ENCODE measurements around the gene PRKCH. TPM values are rescaled to one million over a fixed set of nuclear protein-coding genes. Genes with fewer than 3 reads are reported as not detected.

PRKCH gene
- total RNA-seq, 1 donor = 226 TPM

GRCh38 chr14:61538464-61539022 is 217.2 kb downstream of the PRKCH start:
- Histone ChIP-seq H3K27me3 (ENCODE audit: insufficient read depth, low read length) (no peaks in the 10 kb centered on the region), H3K4me3 (ENCODE audit: low read length) (no peak overlapping the region), H3K4me1 (ENCODE audit: insufficient read depth, low read length) (peaks cover 3% of the 10 kb centered on the region), H3K9me3 (ENCODE audit: low read depth, low read length) (no peaks in the 10 kb centered on the region)

GRCh38 chr14:61539631-61540030 is 218.3 kb downstream of the PRKCH start:
- Histone ChIP-seq H3K27me3 (ENCODE audit: insufficient read depth, low read length) (no peaks in the 10 kb centered on the region), H3K4me3 (ENCODE audit: low read length) (no peak overlapping the region), H3K9me3 (ENCODE audit: low read depth, low read length) (no peaks in the 10 kb centered on the region), H3K4me1 (ENCODE audit: insufficient read depth, low read length) (no peaks in the 10 kb centered on the region)

GRCh38 chr14:61540931-61541330 is 219.6 kb downstream of the PRKCH start:
- no peaks in the 10 kb centered on the region for H3K4me1 ChIP-seq (ENCODE audit: insufficient read depth, low read length)
- no peaks in the 10 kb centered on the region for H3K9me3 ChIP-seq (ENCODE audit: low read depth, low read length)
- H3K4me3 ChIP-seq (ENCODE audit: low read length) = no peak overlapping the region
- H3K27me3 ChIP-seq (ENCODE audit: insufficient read depth, low read length) = no peaks in the 10 kb centered on the region

- H3K9me3 ChIP-seq (ENCODE audit: low read depth, low read length) = no peaks in the 10 kb centered on the region
- H3K4me1 ChIP-seq (ENCODE audit: insufficient read depth, low read length) = peaks cover 5% of the 10 kb centered on the region
- H3K27me3 ChIP-seq (ENCODE audit: insufficient read depth, low read length) = no peaks in the 10 kb centered on the region
- no peak overlapping the region for H3K4me3 ChIP-seq (ENCODE audit: low read length)
Measured at GRCh38 chr14:61542848-61543790, 221.7 kb downstream of the PRKCH start.

- Histone ChIP-seq H3K27me3 (ENCODE audit: insufficient read depth, low read length) (no peaks in the 10 kb centered on the region), H3K4me1 (ENCODE audit: insufficient read depth, low read length) (peaks cover 6% of the 10 kb centered on the region), H3K9me3 (ENCODE audit: low read depth, low read length) (no peaks in the 10 kb centered on the region), H3K4me3 (ENCODE audit: low read length) (no peak overlapping the region)
Measured at GRCh38 chr14:61543946-61544345, 222.6 kb downstream of the PRKCH start.

GRCh38 chr14:61544448-61545330 is 223.3 kb downstream of the PRKCH start:
- peaks cover 13% of the 10 kb centered on the region for H3K4me1 ChIP-seq (ENCODE audit: insufficient read depth, low read length)
- no peaks in the 10 kb centered on the region for H3K9me3 ChIP-seq (ENCODE audit: low read depth, low read length)
- no peaks in the 10 kb centered on the region for H3K27me3 ChIP-seq (ENCODE audit: insufficient read depth, low read length)
- H3K4me3 ChIP-seq (ENCODE audit: low read length) = no peak overlapping the region

GRCh38 chr14:61545726-61546455 is 224.5 kb downstream of the PRKCH start:
- Histone ChIP-seq H3K9me3 (ENCODE audit: low read depth, low read length) (no peaks in the 10 kb centered on the region), H3K4me3 (ENCODE audit: low read length) (no peak overlapping the region), H3K4me1 (ENCODE audit: insufficient read depth, low read length) (peaks cover 14% of the 10 kb centered on the region)

GRCh38 chr14:61547186-61548069 is 226.0 kb downstream of the PRKCH start:
- Histone ChIP-seq H3K4me3 (ENCODE audit: low read length) (no peak overlapping the region), H3K4me1 (ENCODE audit: insufficient read depth, low read length) (peaks cover 26% of the 10 kb centered on the region), H3K27me3 (ENCODE audit: insufficient read depth, low read length) (no peaks in the 10 kb centered on the region), H3K9me3 (ENCODE audit: low read depth, low read length) (no peaks in the 10 kb centered on the region)

More at GRCh38 chr14:61545726-61546455, 224.5 kb downstream of the PRKCH start:
- no peaks in the 10 kb centered on the region for H3K27me3 ChIP-seq (ENCODE audit: insufficient read depth, low read length)

GRCh38 chr14:61549425-61549824 is 228.0 kb downstream of the PRKCH start:
- Histone ChIP-seq H3K4me3 (ENCODE audit: low read length) (no peak overlapping the region), H3K9me3 (ENCODE audit: low read depth, low read length) (no peaks in the 10 kb centered on the region), H3K27me3 (ENCODE audit: insufficient read depth, low read length) (no peaks in the 10 kb centered on the region), H3K4me1 (ENCODE audit: insufficient read depth, low read length) (peaks cover 46% of the 10 kb centered on the region)

- Histone ChIP-seq H3K4me1 (ENCODE audit: insufficient read depth, low read length) (peaks cover 49% of the 10 kb centered on the region), H3K4me3 (ENCODE audit: low read length) (no peak overlapping the region), H3K27me3 (ENCODE audit: insufficient read depth, low read length) (no peaks in the 10 kb centered on the region), H3K9me3 (ENCODE audit: low read depth, low read length) (no peaks in the 10 kb centered on the region)
Measured at GRCh38 chr14:61551384-61551783, 230.0 kb downstream of the PRKCH start.

GRCh38 chr14:61552241-61552640 is 230.9 kb downstream of the PRKCH start:
- Histone ChIP-seq H3K4me1 (ENCODE audit: insufficient read depth, low read length) (peaks cover 49% of the 10 kb centered on the region), H3K9me3 (ENCODE audit: low read depth, low read length) (no peaks in the 10 kb centered on the region), H3K4me3 (ENCODE audit: low read length) (no peak overlapping the region)

GRCh38 chr14:61553730-61554641 is 232.6 kb downstream of the PRKCH start:
- H3K4me1 ChIP-seq (ENCODE audit: insufficient read depth, low read length) = peaks cover 43% of the 10 kb centered on the region
- no peak overlapping the region for H3K4me3 ChIP-seq (ENCODE audit: low read length)

More at GRCh38 chr14:61552241-61552640, 230.9 kb downstream of the PRKCH start:
- H3K27me3 ChIP-seq (ENCODE audit: insufficient read depth, low read length) = no peaks in the 10 kb centered on the region

More at GRCh38 chr14:61553730-61554641, 232.6 kb downstream of the PRKCH start:
- Histone ChIP-seq H3K27me3 (ENCODE audit: insufficient read depth, low read length) (no peaks in the 10 kb centered on the region), H3K9me3 (ENCODE audit: low read depth, low read length) (no peaks in the 10 kb centered on the region)

All from mononuclear cell (primary cell).